ENCODE results near the gene TRIP12. TPM values are rescaled to one million over a fixed set of nuclear protein-coding genes. Genes with fewer than 3 reads are reported as not detected.

Gene TRIP12
- total RNA-seq, 1 experiment from 2014 or later, result 115 TPM

DNA sequence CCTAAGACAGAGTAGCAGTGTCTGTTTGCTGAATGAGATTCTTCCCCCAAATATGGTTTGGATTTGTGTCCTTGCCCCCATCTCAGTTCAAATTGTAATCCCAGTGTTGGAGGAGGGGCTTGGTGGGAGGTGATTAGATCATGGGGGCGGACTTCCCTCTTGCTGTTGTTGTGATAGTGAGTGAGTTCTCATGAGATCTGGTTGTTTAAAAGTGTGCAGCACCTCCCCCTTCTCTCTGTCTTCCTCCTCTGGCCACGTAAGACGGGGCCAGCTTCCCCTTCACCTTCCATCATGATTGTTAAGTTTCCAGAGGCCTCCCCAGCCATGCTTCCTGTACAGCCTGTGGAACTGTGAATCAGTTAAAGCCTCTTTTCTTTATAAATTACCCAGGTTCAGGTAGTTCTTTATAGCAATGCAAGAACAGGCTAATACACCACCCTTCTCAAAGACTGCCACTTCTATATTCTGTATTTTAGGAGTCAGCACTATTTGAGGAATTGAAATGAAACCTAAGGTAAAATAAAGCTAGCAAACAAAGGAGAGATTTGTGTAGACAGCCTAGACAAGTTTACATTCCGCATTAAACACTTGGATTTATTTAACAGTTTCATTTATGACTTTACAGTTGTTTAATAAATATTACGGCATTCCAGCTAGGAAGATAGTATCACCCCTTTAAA, 22.1 kb upstream of the TRIP12 start:
- H3K27ac Mint-ChIP-seq (ENCODE audit: unreplicated experiment), result no peak overlapping the region
- POLR2A ChIA-PET, result no interaction called here
- intact Hi-C loops (cut with micrococcal nuclease; ENCODE audit: unreplicated experiment), result no loop called here

DNA sequence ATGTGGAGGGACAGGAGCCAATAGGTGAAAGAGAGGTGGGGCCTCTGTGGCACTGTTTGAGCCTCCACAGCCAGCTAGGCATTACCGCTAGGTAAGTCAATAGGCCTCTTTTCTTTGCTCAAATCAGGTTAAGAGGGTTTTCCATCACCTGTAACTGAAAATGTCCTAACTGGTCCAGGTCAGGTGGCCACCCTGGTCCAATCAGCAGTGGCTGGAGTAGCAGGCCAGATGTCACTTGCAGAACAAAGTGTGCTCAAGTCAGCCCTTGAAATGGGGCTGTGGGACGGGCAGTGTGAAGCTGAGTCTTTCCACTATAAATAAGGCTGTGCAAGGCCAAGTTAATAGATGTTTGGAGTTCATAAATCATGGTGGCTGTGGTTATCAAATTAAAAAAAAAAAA, 21.4 kb upstream of the TRIP12 start:
- H3K27me3 Mint-ChIP-seq (ENCODE audit: insufficient read depth, unreplicated experiment), result no peaks in the 10 kb centered on the region
- no peaks in the 10 kb centered on the region for H3K9me3 ChIP-seq
- H3K4me1 ChIP-seq, result no peaks in the 10 kb centered on the region
- intact Hi-C loops (cut with micrococcal nuclease; ENCODE audit: unreplicated experiment), result no loop called here
- ChIA-PET POLR2A (no interaction called here), CTCF (no interaction called here)
- H3K27me3 ChIP-seq (replicated peaks; ENCODE audit: control insufficient read depth, insufficient read depth, low read length), result no peaks in the 10 kb centered on the region
- H3K27ac Mint-ChIP-seq (ENCODE audit: unreplicated experiment), result no peak overlapping the region
- DNase-seq, result no peak
- no peaks in the 10 kb centered on the region for H3K36me3 Mint-ChIP-seq (ENCODE audit: insufficient read depth, unreplicated experiment)
- H3K9me3 Mint-ChIP-seq (ENCODE audit: unreplicated experiment), result no peaks in the 10 kb centered on the region
- no TSS peak for BruUV-seq (replicated peaks)
- no peaks in the 10 kb centered on the region for H3K36me3 ChIP-seq (ENCODE audit: control insufficient read depth, insufficient read depth, low read length)
- no peak overlapping the region for H3K4me3 Mint-ChIP-seq (ENCODE audit: unreplicated experiment)
- TF ChIP-seq, protein P1, sequence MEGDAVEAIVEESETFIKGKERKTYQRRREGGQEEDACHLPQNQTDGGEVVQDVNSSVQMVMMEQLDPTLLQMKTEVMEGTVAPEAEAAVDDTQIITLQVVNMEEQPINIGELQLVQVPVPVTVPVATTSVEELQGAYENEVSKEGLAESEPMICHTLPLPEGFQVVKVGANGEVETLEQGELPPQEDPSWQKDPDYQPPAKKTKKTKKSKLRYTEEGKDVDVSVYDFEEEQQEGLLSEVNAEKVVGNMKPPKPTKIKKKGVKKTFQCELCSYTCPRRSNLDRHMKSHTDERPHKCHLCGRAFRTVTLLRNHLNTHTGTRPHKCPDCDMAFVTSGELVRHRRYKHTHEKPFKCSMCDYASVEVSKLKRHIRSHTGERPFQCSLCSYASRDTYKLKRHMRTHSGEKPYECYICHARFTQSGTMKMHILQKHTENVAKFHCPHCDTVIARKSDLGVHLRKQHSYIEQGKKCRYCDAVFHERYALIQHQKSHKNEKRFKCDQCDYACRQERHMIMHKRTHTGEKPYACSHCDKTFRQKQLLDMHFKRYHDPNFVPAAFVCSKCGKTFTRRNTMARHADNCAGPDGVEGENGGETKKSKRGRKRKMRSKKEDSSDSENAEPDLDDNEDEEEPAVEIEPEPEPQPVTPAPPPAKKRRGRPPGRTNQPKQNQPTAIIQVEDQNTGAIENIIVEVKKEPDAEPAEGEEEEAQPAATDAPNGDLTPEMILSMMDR (IDR thresholded peaks at IDR 0.05; ENCODE audit: insufficient read depth in 1 of 2, low read depth in 1 of 2, low read length in 1 of 2, severe bottlenecking in 1 of 2, unreplicated experiment in 1 of 2), result no peak
- H3K4me1 Mint-ChIP-seq (ENCODE audit: low read depth, unreplicated experiment), result no peaks in the 10 kb centered on the region
- H3K4me3 ChIP-seq (ENCODE audit: low read depth, low read length), result no peak overlapping the region

More for the DNA sequence above, 22.1 kb upstream of the TRIP12 start:
- no peaks in the 10 kb centered on the region for H3K4me1 ChIP-seq
- DNase-seq, result no peak
- Mint-ChIP-seq H3K4me3 (ENCODE audit: unreplicated experiment) (no peak overlapping the region), H3K27me3 (ENCODE audit: insufficient read depth, unreplicated experiment) (no peaks in the 10 kb centered on the region), H3K9me3 (ENCODE audit: unreplicated experiment) (no peaks in the 10 kb centered on the region), H3K4me1 (ENCODE audit: low read depth, unreplicated experiment) (no peaks in the 10 kb centered on the region), H3K36me3 (ENCODE audit: insufficient read depth, unreplicated experiment) (no peaks in the 10 kb centered on the region)
- H3K9me3 ChIP-seq, result no peaks in the 10 kb centered on the region
- CTCF ChIA-PET, result no interaction called here
- no peaks in the 10 kb centered on the region for H3K27me3 ChIP-seq (replicated peaks; ENCODE audit: control insufficient read depth, insufficient read depth, low read length)
- H3K36me3 ChIP-seq (ENCODE audit: control insufficient read depth, insufficient read depth, low read length), result no peaks in the 10 kb centered on the region
- TF ChIP-seq, protein P1 (IDR thresholded peaks at IDR 0.05; ENCODE audit: insufficient read depth in 1 of 2, low read depth in 1 of 2, low read length in 1 of 2, severe bottlenecking in 1 of 2, unreplicated experiment in 1 of 2), result no peak
- H3K4me3 ChIP-seq (ENCODE audit: low read depth, low read length), result no peak overlapping the region
- no TSS peak for BruUV-seq (replicated peaks)

DNA sequence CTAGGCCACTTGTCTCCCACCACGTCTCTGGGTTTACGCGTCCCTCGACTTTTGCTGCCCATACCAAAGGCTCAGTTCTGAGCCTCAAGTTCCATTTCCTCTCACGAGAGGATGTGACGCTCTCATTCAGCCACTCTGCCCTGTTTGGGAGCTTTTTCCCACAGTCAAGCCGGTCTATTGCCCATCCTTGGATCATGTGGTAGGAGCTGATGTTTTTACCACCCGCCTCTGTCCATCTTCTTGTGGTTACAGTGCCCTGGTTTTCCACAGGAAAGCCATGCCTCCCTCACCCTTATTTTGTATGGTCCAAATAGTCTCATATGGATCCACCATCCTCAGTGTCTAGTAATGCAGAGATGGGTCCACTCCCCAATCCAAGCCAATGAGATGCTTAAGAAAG, 20.9 kb upstream of the TRIP12 start:
- POLR2A ChIA-PET, result no interaction called here
- no peaks in the 10 kb centered on the region for H3K36me3 ChIP-seq (ENCODE audit: control insufficient read depth, insufficient read depth, low read length)
- no peaks in the 10 kb centered on the region for H3K4me1 ChIP-seq
- H3K4me3 ChIP-seq (ENCODE audit: low read depth, low read length), result no peak overlapping the region
- no peak overlapping the region for H3K27ac Mint-ChIP-seq (ENCODE audit: unreplicated experiment)
- H3K27me3 Mint-ChIP-seq (ENCODE audit: insufficient read depth, unreplicated experiment), result no peaks in the 10 kb centered on the region
- no peaks in the 10 kb centered on the region for H3K4me1 Mint-ChIP-seq (ENCODE audit: low read depth, unreplicated experiment)
- no peak for DNase-seq
- intact Hi-C loops (cut with micrococcal nuclease; ENCODE audit: unreplicated experiment), result no loop called here
- no peaks in the 10 kb centered on the region for H3K9me3 ChIP-seq
- H3K36me3 Mint-ChIP-seq (ENCODE audit: insufficient read depth, unreplicated experiment), result no peaks in the 10 kb centered on the region
- TF ChIP-seq, protein P1 (IDR thresholded peaks at IDR 0.05; ENCODE audit: insufficient read depth in 1 of 2, low read depth in 1 of 2, low read length in 1 of 2, severe bottlenecking in 1 of 2, unreplicated experiment in 1 of 2), result no peak
- CTCF ChIA-PET, result no interaction called here
- no TSS peak for BruUV-seq (replicated peaks)
- H3K27me3 ChIP-seq (replicated peaks; ENCODE audit: control insufficient read depth, insufficient read depth, low read length), result no peaks in the 10 kb centered on the region
- H3K4me3 Mint-ChIP-seq (ENCODE audit: unreplicated experiment), result no peak overlapping the region
- H3K9me3 Mint-ChIP-seq (ENCODE audit: unreplicated experiment), result no peaks in the 10 kb centered on the region
